ENCODE results near the gene SMYD3. TPM values are rescaled to one million over a fixed set of nuclear protein-coding genes. Genes with fewer than 3 reads are reported as not detected.
"Not testable (repeated sequence)": the region's sequence is repeated elsewhere in the genome, so short reads cannot be mapped to it uniquely, and the experiment has no call there.

Gene SMYD3
- total RNA-seq, 1 donor from 2014 or later = 24.2 TPM

DNA sequence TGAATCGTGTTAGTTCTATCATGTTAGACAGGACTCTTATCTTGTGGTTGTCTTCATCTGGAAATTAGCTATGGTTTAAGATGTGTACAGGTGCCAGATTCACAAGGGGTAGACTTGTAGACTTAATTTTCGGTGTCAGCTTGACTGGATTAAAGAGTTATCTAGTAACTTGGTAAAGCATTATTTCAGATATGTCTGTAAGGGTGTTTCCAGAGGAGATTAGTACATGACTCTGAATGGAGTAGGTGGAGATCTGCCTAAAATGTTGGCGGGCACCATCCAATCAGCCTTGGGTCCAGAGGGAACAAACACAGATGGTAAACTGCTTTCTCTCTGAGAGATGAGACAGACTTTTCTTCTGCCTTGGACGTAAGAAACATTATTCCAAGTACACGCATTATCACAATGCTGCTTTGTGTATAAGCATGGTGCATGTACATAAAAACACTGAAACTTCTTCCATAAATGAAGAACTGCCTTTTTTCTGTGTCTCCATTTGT lies 434.6 kb downstream of the SMYD3 start:
- H3K9me3 Mint-ChIP-seq = no peaks in the 10 kb centered on the region
- no peaks in the 10 kb centered on the region for H3K36me3 Mint-ChIP-seq (ENCODE audit: low read depth)
- H3K4me3 Mint-ChIP-seq = no peak overlapping the region
- TF ChIP-seq, protein P1, sequence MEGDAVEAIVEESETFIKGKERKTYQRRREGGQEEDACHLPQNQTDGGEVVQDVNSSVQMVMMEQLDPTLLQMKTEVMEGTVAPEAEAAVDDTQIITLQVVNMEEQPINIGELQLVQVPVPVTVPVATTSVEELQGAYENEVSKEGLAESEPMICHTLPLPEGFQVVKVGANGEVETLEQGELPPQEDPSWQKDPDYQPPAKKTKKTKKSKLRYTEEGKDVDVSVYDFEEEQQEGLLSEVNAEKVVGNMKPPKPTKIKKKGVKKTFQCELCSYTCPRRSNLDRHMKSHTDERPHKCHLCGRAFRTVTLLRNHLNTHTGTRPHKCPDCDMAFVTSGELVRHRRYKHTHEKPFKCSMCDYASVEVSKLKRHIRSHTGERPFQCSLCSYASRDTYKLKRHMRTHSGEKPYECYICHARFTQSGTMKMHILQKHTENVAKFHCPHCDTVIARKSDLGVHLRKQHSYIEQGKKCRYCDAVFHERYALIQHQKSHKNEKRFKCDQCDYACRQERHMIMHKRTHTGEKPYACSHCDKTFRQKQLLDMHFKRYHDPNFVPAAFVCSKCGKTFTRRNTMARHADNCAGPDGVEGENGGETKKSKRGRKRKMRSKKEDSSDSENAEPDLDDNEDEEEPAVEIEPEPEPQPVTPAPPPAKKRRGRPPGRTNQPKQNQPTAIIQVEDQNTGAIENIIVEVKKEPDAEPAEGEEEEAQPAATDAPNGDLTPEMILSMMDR (conservative IDR thresholded peaks at IDR 0.05) = no peak
- no peak for DNase-seq (ENCODE audit: low read depth, low spot score)
- H3K4me1 Mint-ChIP-seq = peaks cover 36% of the 10 kb centered on the region
- peak overlapping the region; percentile 5 for H3K27ac Mint-ChIP-seq (ENCODE audit: unreplicated experiment)
- peaks cover 4% of the 10 kb centered on the region for H3K27me3 Mint-ChIP-seq (ENCODE audit: low read depth)

DNA sequence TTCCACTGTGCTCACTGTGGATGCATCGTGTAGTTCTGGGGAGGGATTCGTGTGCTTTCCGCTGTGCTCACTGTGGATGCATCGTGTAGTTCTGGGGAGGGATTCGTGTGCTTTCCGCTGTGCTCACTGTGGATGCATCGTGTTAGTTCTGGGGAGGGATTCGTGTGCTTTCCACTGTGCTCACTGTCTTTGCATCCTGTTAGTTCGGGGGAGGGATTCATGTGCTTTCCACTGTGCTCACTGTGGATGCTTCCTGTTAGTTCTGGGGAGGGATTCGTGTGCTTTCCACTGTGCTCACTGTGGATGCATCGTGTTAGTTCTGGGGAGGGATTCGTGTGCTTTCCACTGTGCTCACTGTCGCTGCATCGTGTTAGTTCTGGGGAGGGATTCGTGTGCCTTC lies 435.1 kb downstream of the SMYD3 start:
- not testable (repeated sequence) for H3K4me3 Mint-ChIP-seq; H3K36me3 Mint-ChIP-seq (ENCODE audit: low read depth); H3K27me3 Mint-ChIP-seq (ENCODE audit: low read depth); DNase-seq (ENCODE audit: low read depth, low spot score); H3K9me3 Mint-ChIP-seq
- Mint-ChIP-seq H3K27ac (ENCODE audit: unreplicated experiment) (peak overlapping the region; percentile 5), H3K4me1 (peaks cover 38% of the 10 kb centered on the region)

DNA sequence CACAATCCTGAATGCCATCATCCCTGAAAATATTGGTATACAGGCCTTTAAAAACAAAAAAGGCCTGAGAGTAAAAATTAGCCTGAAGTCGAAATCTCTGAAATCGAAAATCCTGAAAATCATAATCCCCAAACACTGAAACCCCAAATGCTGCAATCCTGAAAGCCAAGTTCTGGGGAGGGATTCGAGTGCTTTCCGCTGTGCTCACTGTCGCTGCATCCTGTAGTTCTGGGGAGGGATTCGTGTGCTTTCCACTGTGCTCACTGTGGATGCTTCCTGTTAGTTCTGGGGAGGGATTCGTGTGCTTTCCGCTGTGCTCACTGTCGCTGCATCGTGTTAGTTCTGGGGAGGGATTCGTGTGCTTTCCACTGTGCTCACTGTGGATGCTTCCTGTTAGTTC lies 435.5 kb downstream of the SMYD3 start:
- H3K27me3 Mint-ChIP-seq (ENCODE audit: low read depth); H3K4me3 Mint-ChIP-seq; H3K9me3 Mint-ChIP-seq; DNase-seq (ENCODE audit: low read depth, low spot score); H3K36me3 Mint-ChIP-seq (ENCODE audit: low read depth): not testable (repeated sequence)
- Mint-ChIP-seq H3K4me1 (peaks cover 42% of the 10 kb centered on the region), H3K27ac (ENCODE audit: unreplicated experiment) (peak overlapping the region; percentile 16)

DNA sequence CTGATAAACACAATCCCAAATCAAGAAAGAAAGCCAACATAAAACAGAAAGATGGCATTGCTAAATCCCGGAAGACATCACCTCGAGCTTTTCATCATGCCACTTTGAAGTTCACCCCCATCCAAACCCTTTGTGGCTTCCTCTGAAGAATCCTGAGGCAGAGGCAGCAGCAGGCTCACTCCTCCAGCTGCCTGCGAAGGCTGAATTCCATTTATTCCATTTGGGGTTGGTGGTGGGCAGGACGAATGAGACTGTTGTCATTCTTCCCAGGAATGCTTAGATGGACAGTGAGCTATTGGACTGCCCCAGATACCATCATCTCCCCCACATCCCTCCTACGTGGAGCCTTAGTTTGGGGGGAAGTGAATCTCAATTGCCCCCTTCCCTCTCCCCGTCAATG lies 437.5 kb downstream of the SMYD3 start:
- Mint-ChIP-seq H3K4me3 (no peak overlapping the region), H3K36me3 (ENCODE audit: low read depth) (no peaks in the 10 kb centered on the region), H3K27ac (ENCODE audit: unreplicated experiment) (no peak overlapping the region), H3K27me3 (ENCODE audit: low read depth) (peaks cover 4% of the 10 kb centered on the region), H3K4me1 (peaks cover 50% of the 10 kb centered on the region), H3K9me3 (no peaks in the 10 kb centered on the region)
- TF ChIP-seq, protein P1 (conservative IDR thresholded peaks at IDR 0.05) = no peak
- no peak for DNase-seq (ENCODE audit: low read depth, low spot score)

DNA sequence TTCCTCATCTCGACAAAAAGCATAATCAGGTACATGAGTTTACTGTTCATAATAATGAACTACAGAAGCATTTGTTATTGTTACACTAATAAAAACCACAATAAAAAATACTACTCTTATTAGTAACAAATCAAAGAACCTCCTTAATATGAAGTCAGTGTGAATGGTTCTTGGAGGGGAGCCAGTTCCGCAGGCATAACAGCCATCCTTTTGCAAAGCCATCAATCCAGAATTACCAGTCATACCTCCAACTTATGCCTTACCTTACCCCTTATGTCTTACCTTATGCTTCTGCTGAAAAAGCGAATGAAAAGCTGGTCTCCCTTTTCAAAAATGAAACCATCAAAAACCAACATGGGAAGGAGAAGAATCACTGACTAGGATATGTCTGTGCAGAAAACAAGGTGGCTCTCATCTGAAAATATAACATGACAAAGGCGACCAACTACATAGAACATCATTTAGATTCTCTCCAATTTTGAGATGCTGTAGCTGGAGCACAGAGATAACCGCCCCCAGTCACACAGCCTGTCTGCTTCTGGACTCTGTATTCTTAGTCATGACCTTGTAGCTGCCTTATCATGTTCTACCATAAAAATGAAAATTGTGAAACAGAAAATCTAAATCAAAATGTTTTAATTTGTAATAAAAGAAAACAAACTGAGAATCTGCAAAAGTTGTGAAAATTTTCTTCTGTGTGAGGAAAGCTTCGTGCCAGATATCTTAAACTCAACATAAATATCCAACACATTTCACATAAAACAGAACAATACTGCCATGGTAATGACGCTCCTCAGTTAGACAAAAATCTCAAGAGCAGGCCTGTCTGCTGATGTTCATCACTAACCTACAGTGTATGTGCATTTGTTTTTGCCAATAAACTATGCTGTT lies 438.2 kb downstream of the SMYD3 start:
- TF ChIP-seq, protein P1 (conservative IDR thresholded peaks at IDR 0.05) = no peak
- Mint-ChIP-seq H3K4me3 (no peak overlapping the region), H3K27me3 (ENCODE audit: low read depth) (peaks cover 4% of the 10 kb centered on the region), H3K9me3 (no peaks in the 10 kb centered on the region), H3K4me1 (peaks cover 52% of the 10 kb centered on the region), H3K36me3 (ENCODE audit: low read depth) (no peaks in the 10 kb centered on the region), H3K27ac (ENCODE audit: unreplicated experiment) (no peak overlapping the region)
- no peak for DNase-seq (ENCODE audit: low read depth, low spot score)

DNA sequence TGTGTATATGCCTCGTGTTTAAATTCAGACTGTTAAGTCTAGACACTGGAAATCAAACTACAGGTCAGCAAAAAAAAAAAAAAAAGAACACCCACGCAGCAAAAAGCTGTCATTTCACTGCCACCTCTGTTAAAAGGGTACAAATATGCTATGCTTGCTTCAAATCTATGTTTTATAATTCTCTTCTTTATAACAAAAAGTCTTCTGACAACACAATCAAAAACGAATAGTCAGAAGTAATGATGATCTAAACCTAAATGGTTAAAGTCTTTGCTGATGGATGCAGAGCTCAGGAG lies 438.9 kb downstream of the SMYD3 start:
- peaks cover 4% of the 10 kb centered on the region for H3K27me3 Mint-ChIP-seq (ENCODE audit: low read depth)
- TF ChIP-seq, protein P1 (conservative IDR thresholded peaks at IDR 0.05) = no peak
- no peaks in the 10 kb centered on the region for H3K9me3 Mint-ChIP-seq
- H3K27ac Mint-ChIP-seq (ENCODE audit: unreplicated experiment) = peak overlapping the region; percentile 17
- no peak overlapping the region for H3K4me3 Mint-ChIP-seq
- no peaks in the 10 kb centered on the region for H3K36me3 Mint-ChIP-seq (ENCODE audit: low read depth)
- DNase-seq (ENCODE audit: low read depth, low spot score) = no peak
- peaks cover 54% of the 10 kb centered on the region for H3K4me1 Mint-ChIP-seq
